HL-60/S4 treated with phorbol 12-myristate 13-acetate at 8.2 ng/mL for 4 days and 3 days (cell line): ENCODE measurements around the gene C16orf95.
"Not testable (repeated sequence)": the region's sequence is repeated elsewhere in the genome, so short reads cannot be mapped to it uniquely, and the experiment has no call there.

Experiments
- in situ Hi-C: fragments of 300-500 bp; cut with MboI; formaldehyde crosslinking; loops from 2 replicates; pipeline ENCODE4 v1.15.0; 2022; ENCODE audit warnings: low sequenced_read_pairs

The C16orf95 gene

DNA sequence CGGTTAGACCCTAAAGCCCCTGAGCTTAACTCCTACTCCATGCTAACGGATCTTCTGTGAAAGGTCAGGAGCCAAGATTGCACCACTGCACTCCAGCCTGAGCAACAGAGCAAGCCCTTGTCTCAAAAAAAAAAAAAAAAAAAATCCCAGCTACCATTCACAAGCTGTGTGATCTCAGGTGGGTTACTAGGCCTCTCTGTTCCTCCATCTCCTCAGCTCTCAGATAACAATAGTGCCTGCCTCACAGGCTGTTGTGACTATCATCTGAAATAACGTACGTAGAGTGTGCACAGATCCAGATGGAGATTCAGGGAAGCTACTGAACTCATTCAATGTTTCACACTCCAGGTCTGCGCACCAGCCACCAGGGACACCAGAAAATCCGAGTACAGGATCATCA is 57.8 kb downstream of the C16orf95 start:
- in situ Hi-C loops, result no loop called here

DNA sequence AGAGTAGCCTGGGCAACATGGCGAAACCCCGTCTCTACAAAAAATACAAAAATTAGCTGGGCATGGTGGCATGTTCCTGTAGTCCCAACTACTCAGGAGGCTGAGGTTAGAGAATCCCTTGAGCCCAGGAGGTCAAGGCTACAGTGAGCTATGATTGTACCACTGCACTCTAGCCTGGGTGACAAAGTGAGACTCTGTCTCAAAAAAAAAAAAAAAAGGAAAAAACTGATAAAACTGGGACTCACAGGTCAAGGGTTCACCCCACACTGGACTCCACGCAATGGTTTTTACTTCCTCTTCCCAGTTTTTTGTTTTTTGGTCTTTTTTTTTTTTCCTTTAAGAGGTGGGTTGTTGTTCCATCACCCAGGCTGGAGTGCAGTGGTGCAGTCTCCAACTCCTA is 58.5 kb downstream of the C16orf95 start:
- in situ Hi-C loops, result not testable (repeated sequence)

DNA sequence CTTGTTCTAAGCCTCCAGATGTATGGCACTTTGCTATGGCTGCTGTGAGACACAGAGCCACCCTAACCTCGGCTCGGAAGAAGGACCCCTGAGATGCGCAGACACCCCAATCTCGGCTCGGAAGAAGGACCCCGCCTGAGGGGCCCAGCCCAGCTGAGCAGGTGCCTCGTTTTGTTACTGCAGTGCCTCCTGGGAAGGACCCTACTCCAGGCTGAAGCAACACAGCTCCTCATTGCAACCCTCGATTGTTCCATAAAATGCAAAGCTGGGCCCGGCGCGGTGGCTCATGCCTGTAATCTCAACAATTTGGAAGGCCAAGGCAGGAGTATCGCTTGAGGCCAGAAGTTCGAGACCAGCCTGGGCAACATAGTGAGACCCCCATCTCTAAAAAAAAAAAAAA is 61.3 kb downstream of the C16orf95 start:
- in situ Hi-C loops, result no loop called here

DNA sequence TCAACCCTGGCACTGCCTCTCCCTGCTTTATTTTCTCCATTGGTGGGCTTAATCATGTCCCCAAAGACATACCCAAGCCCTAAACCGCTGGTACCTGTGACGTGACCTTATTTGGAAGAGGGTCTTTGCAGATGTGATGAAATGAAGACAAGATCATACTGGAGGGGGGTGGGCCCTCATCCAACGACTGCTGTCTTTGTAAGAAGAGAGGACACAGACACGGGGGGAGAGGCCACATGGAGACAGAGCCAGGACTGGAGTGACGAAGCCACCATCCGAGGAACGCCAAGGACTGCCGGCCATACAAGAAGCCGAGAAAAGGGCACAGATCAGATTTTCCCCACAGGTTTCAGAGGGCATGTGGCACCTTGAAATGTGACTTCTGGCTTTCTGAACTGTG is 62.5 kb downstream of the C16orf95 start:
- in situ Hi-C loops, result no loop called here

DNA sequence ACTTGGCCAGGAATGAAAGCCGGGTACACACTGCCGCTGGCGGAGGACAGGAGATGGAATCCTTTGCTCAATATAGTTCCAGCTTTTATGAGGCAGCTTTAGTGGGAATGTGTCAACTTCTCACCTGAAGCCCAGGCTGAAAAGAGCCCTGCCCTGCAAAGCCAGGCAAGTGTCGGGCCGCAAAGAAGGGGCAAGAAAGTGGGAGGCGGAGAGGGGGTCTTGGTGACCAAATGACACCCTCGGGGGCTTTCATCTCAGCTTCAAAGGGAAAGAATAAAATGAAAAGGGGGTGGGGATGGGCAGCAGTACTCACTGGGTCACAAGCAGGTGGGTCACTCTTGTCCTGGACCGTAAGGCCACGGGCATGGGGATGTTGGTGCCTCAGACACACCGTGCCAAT is 62.9 kb downstream of the C16orf95 start:
- in situ Hi-C loops, result no loop called here

DNA sequence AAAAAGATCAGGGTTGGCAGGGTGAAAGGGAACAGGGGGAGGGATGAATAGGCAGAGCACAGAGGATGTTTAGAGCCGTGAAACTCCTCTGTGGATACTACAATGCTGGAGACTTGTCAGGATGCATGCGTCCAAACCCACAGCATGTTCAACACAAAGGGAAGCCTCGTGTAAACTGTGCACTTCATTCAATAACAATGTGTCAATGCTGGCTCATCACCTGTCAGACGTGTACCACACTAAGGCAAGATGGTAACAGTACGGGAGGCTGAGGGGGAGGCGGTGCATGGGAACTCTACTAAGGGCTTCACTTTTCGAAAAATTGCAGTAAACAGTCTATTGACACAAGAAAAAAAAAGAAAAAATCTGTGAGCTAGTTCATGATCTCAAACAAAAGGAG is 63.7 kb downstream of the C16orf95 start:
- in situ Hi-C loops, result no loop called here
